AG09319 (cell line): Measurements from ENCODE around the gene SMAD7.

Source experiments
- DNase-seq: peaks from one replicate; pipeline ENCODE4 v3.0.0-alpha.2; 2010; ENCODE audit warnings: low read depth; ENCODE audit errors: extremely low read depth
- TF ChIP-seq, protein P1 (sequence below): IDR thresholded peaks from 2 replicates; pipeline ENCODE4 v1.5.1; 2011; ENCODE audit warnings: low read depth, mild to moderate bottlenecking, inconsistent platforms, low read length, moderate library complexity

SMAD7 gene

DNA sequence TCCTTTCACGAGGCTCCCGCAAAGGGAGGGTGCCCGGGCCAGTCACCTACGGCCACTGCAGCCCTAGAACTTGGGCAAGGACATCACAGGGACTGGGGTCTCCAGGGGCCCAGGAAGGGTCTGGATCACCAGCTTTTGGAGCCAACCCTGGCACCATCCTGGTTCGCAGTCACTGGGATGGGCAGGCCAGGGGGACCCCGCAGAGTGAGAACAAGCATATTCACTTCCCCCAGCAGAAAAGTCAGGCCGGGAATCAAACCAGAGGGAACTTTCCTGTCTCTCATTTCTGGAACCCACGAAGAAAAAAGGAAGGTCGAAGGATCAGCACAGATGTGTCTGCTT is 15.4 kb downstream of the SMAD7 start:
- TF ChIP-seq, protein P1, sequence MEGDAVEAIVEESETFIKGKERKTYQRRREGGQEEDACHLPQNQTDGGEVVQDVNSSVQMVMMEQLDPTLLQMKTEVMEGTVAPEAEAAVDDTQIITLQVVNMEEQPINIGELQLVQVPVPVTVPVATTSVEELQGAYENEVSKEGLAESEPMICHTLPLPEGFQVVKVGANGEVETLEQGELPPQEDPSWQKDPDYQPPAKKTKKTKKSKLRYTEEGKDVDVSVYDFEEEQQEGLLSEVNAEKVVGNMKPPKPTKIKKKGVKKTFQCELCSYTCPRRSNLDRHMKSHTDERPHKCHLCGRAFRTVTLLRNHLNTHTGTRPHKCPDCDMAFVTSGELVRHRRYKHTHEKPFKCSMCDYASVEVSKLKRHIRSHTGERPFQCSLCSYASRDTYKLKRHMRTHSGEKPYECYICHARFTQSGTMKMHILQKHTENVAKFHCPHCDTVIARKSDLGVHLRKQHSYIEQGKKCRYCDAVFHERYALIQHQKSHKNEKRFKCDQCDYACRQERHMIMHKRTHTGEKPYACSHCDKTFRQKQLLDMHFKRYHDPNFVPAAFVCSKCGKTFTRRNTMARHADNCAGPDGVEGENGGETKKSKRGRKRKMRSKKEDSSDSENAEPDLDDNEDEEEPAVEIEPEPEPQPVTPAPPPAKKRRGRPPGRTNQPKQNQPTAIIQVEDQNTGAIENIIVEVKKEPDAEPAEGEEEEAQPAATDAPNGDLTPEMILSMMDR: no peak
- no peak for DNase-seq

DNA sequence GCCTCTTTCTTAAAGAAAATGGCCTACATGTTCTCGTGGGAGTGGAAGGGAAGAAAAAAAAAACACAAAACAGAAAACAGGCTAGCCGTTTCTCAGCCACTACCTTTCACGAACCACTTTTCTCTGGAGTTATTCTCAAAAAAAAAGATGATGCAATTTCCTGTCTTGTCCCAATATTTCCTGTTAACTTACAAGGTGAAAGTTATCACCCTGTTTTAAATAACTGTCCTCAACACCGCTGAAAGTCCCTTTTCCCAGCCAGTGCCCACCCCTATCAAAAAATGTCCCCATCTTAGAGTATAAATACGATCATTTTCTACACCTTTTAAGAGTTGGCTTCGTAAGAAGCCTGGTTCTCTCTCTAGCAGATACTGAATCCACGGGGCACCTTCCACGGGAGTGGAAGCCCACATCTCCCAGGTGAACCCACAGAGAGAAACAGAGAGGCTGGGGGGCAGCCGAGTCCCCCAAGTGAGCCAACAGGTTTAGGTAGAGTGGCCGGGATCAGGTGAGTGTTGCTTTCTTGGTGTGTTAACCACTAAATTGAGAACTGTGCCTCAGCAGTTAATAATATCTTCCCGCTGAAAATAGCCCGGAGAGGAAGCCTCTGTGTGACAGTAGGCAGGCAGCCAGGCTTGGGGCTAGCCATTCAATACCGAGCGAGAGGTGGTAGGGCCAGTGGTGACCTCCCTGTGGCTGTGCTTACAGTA is 15.9 kb downstream of the SMAD7 start:
- DNase-seq: no peak
- TF ChIP-seq, protein P1: no peak

DNA sequence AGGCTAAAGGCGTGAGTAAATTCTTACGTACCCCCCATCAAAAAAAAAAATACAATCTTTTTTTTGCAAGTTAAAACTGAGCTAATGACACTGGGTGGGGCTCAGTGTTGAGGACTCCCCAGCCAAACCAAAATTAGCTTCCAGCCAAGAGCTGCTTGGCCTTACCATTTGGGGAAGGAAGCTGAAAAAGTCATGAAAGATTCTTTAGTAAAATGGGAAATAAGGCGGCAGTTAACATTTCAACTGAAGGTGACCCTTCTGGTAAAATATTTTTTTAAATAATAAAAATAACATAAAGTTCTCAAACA is 16.4 kb downstream of the SMAD7 start:
- DNase-seq: no peak
- TF ChIP-seq, protein P1: no peak

DNA sequence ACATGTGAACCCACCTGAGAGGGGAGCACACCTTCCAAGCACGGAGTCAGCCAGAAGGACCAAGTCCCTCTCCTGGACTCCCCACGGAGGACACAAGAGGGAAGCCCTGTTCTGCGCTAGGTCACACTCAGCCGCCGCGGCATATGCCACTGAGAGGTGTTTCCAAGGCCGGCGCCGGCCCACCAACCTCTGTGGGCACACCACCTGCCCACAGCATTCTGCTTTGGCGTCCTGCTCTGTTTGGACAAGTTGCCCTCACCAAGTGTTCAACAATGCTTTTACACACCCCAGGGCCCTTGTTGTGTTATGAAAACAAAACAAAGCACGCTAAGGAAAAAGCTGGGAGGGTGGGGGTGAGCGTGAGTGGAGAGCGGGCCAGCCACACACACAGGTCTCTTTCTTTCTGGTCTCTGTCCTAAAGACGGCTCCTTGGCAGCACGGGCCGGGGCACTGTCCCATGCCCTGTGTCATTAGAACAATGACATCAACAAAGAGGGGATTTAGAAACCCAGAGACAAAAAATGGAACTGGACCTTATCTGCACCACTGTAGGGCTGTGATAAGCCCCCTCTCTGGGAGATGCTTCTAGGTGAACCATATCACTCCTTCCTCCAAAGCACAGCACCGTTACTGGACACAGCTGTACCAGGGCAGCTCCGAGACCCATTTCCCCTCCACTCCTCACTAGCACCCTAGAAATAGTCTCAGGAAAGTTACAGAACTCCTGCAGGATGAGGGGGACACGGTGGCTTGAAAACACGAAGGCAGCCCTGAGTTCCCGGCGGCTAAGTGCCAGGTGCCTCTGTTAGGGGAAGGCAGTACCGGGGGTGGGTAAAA is 17.0 kb downstream of the SMAD7 start:
- DNase-seq: no peak
- TF ChIP-seq, protein P1: no peak

DNA sequence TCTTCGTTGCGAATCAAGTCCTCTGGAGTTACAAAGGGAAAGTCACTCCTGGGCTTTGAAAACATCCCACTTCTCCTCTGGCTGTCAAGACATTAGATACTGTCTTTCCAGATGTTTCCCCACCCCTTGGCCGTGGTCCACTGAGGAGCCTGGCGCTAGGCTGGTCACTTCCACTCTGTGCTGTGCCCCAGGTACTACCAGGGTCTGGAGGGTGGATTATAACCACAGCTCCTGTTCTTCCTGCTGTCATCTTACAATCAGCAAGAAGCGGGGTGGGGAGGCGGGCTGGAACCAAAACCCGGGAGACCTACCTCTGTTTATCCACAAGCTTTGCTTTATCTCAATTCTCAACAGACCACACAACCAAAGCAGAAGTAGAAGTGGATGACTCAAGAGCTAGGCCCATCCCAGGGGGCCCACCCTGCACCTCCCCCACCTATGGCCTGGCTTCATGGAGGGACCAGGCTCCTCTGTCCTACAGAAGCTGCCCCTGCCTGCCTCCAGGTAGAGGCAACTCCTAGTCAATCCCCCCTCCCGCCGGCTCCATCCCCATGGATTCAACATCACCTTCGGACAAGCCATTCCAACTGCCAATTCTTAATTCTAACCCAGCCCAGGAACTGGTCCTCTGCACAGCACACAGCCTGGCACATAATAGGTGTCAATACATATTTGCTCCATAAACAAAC is 17.8 kb downstream of the SMAD7 start:
- TF ChIP-seq, protein P1: no peak
- DNase-seq: no peak

DNA sequence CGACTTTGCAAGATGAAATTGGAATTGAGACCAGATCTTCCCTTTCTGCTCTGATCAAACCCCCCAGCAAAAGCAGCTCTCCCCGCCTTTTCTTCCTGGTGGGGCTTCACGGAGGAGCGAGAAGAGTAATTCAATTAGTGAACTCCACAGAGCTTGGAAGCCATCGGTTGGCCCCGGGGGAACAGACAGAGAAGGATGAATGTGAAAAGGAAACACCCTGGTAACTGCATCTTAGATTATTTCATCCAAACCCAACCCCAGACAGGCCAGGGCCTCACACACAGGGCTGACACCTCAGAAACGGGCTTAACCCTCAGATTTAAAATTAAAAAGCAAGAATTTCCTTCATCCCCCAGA is 18.3 kb downstream of the SMAD7 start:
- TF ChIP-seq, protein P1: no peak
- DNase-seq: no peak
